Cardiac fibroblast (primary cell): ENCODE data around the gene SLC25A21.
A peak's percentile ranks its signal among the peaks of the same experiment; 100 is the strongest.

Experiments used
- DNase-seq, 2 donors: peaks; one replicate each; pipeline versions ENCODE4 v3.0.0 to v3.0.0-alpha.2; 2010; ENCODE audit warnings: low read depth in 2 of 2
- H3K4me3 ChIP-seq, 2 donors: replicated peaks in 1 of 2; 1 replicate in 1 of 2; 2 replicates in 1 of 2; pipeline ENCODE4 v1.5.1; 2011; ENCODE audit warnings: low read depth in 2 of 2, low read length in 2 of 2, mild to moderate bottlenecking in 2 of 2, moderate library complexity in 1 of 2
- TF ChIP-seq, protein P1 (sequence below): IDR thresholded peaks from one replicate; pipeline ENCODE4 v1.5.1; 2011; ENCODE audit warnings: low read depth, mild to moderate bottlenecking, low read length, inconsistent platforms

SLC25A21 gene

GRCh38 chr14:36724162-36724561 lies 448.2 kb downstream of the SLC25A21 start:
- no peak overlapping the region for H3K4me3 ChIP-seq
- DNase-seq = no peak
- TF ChIP-seq, protein P1, sequence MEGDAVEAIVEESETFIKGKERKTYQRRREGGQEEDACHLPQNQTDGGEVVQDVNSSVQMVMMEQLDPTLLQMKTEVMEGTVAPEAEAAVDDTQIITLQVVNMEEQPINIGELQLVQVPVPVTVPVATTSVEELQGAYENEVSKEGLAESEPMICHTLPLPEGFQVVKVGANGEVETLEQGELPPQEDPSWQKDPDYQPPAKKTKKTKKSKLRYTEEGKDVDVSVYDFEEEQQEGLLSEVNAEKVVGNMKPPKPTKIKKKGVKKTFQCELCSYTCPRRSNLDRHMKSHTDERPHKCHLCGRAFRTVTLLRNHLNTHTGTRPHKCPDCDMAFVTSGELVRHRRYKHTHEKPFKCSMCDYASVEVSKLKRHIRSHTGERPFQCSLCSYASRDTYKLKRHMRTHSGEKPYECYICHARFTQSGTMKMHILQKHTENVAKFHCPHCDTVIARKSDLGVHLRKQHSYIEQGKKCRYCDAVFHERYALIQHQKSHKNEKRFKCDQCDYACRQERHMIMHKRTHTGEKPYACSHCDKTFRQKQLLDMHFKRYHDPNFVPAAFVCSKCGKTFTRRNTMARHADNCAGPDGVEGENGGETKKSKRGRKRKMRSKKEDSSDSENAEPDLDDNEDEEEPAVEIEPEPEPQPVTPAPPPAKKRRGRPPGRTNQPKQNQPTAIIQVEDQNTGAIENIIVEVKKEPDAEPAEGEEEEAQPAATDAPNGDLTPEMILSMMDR = no peak

DNA sequence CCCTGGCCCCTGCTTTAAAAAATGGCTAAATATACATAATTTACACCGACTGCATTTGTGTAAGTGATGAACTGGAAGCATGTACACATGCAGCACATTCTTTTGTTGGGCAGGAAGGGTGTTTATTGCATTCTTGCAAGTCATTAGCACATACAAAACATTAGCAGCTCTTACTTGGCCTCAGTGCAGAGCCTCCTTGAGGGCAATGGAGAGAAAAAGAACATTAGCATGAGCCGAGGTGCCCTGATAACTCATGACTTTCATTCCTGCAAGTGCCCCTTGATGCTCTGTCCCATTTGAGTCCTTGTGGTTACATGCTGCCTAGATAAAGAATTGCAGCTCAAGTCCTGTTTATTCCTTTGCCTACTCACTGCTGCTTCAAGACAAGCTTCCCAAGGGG lies 448.9 kb downstream of the SLC25A21 start:
- TF ChIP-seq, protein P1 = no peak
- no peak for DNase-seq
- no peak overlapping the region for H3K4me3 ChIP-seq

- no peak for DNase-seq
Measured at GRCh38 chr14:36721877-36722276, 450.5 kb downstream of the SLC25A21 start.

DNA sequence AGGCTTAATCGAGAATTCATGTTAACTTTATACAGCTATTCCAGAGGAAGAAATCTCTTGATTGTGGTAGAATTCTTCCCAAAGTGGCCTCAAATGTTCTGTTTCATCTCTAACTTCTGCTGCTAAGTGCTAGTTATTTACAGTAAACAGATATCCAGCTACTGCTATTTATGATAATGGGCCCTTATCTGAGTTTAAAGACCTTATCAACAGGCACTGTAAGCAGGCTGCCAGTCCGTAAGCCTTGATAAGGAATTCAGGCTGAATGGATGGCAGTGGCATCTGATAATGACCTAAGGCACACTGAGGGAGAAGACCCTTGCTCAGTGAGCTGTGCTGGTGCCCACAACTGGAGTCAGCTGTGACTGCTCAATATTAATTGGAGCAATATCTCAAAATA lies 451.7 kb downstream of the SLC25A21 start:
- TF ChIP-seq, protein P1 = no peak
- no peak for DNase-seq
- H3K4me3 ChIP-seq = no peak overlapping the region

More at GRCh38 chr14:36721877-36722276, 450.5 kb downstream of the SLC25A21 start:
- TF ChIP-seq, protein P1 = no peak
- H3K4me3 ChIP-seq = no peak overlapping the region

GRCh38 chr14:36719823-36720222 lies 452.6 kb downstream of the SLC25A21 start:
- no peak overlapping the region for H3K4me3 ChIP-seq
- TF ChIP-seq, protein P1 = no peak
- DNase-seq = no peak

- TF ChIP-seq, protein P1 = no peak
- no peak overlapping the region for H3K4me3 ChIP-seq
- DNase-seq = peak in 1 of 2 donors; percentile 7
Measured at GRCh38 chr14:36718216-36718615, 454.2 kb downstream of the SLC25A21 start.

DNA sequence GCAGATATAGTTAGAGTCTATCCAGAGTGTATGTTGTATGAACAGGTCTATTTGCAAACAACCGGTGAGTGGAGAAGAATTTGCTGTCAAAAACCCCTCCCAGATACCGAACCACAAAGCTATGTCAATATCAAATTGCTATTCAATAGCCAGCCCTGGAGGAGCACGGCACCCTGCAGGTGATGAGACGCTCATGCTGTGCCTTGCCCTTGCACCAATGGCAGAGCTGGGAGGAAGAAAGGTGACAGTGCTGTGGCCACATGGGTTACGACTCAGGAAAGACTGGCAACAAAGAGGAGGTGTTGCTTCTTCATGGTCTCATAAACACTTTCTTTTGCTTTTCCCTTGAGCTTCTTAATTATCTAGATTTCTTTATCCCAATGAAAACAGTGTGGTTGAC lies 455.0 kb downstream of the SLC25A21 start:
- no peak overlapping the region for H3K4me3 ChIP-seq
- DNase-seq = no peak
- TF ChIP-seq, protein P1 = no peak
